ENCODE results near the gene MRPL58.

GRCh38 chr17:74998783-74999182 lies 13.7 kb upstream of the MRPL58 start:
- TF ChIP-seq POLR2AphosphoS5 (IDR thresholded peaks at IDR 0.05) (no peak), CTCF (IDR thresholded peaks at IDR 0.05) (no peak)

Measured in transverse colon (tissue), 4 donors.